ENCODE results near the gene STIP1.
A peak's percentile ranks its signal among the peaks of the same experiment; 100 is the strongest.

DNA sequence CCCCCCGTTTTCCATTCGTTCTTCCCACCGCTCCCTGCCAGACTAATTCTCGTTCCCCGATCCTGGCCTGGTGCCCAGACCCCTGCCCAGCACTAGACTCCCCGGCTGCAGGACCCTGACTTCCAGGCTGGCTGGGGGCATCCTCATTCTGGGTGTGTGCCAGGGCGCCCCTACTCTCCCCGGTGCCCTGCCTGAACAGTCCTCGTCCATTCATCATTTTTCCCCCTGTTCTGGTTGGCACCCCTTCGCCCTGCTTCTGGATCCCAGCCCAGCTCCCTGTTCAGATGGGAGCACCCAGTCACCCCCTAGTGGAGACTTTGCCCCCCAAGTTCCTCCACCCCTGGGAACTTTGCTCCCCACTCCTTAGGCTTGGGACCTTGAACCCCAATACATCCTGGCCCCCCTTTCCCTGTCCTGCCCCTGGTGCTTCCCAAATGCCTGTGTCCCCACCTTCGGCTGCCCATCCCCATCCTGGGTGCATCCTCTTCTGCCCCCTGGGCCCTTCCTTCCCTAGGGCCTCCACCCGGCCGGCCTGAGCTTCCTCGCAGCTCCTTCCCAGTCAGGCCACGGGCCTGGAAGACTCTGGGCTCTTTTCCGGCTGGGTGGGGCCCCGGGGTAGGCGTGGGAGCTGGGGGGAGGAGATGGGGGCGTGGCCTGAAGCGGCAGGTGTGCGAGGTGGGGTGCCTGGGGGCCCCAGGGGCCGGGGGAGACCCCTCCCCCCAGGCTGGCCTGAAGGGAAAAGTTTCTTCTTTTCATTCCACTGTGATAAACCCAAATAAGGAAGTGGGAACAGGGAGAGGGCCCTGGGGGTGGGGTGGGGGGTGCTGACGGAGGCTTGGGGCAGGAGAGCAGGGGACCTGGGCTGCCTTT is 66.3 kb downstream of the STIP1 start:
- peak; percentile 37 for TF ChIP-seq POLR2AphosphoS5 (IDR thresholded peaks at IDR 0.05)
- TF ChIP-seq, protein P1, sequence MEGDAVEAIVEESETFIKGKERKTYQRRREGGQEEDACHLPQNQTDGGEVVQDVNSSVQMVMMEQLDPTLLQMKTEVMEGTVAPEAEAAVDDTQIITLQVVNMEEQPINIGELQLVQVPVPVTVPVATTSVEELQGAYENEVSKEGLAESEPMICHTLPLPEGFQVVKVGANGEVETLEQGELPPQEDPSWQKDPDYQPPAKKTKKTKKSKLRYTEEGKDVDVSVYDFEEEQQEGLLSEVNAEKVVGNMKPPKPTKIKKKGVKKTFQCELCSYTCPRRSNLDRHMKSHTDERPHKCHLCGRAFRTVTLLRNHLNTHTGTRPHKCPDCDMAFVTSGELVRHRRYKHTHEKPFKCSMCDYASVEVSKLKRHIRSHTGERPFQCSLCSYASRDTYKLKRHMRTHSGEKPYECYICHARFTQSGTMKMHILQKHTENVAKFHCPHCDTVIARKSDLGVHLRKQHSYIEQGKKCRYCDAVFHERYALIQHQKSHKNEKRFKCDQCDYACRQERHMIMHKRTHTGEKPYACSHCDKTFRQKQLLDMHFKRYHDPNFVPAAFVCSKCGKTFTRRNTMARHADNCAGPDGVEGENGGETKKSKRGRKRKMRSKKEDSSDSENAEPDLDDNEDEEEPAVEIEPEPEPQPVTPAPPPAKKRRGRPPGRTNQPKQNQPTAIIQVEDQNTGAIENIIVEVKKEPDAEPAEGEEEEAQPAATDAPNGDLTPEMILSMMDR (IDR thresholded peaks at IDR 0.05) = peak in 1 of 4 experiments; percentile 35
